Esophagus squamous epithelium (tissue), 4 donors: Measurements from ENCODE around the gene PIK3CG.

Experiments
- CTCF ChIP-seq, 6 experiments: fragments of 450-650 bp in 4 of 6; fragments of 200-600 bp in 2 of 6; sonication (generic) in 2 of 6; IDR thresholded peaks; one replicate each; pipeline ENCODE4 v1.5.1; 2016 to 2019; ENCODE audit warnings: antibody characterized with exemption in 6 of 6, mild to moderate bottlenecking in 4 of 6, moderate library complexity in 4 of 6
- POLR2A ChIP-seq, 4 donors: fragments of 450-650 bp; IDR thresholded peaks; one replicate each; pipeline ENCODE4 v1.6.1; 2017; ENCODE audit warnings: antibody characterized with exemption in 4 of 4, mild to moderate bottlenecking in 4 of 4, moderate library complexity in 3 of 4

GRCh38 chr7:106926892-106927291 is 61.8 kb downstream of the PIK3CG start:
- no peak for TF ChIP-seq CTCF (IDR thresholded peaks at IDR 0.05)
- no peak for TF ChIP-seq POLR2A (IDR thresholded peaks at IDR 0.05)
